Right renal pelvis (tissue), 4 donors: ENCODE data around the gene STX8. TPM values are rescaled to one million over a fixed set of nuclear protein-coding genes. Genes with fewer than 3 reads are reported as not detected.

ENCODE experiments used
- DNase-seq, 4 donors: peaks; one replicate each; pipeline ENCODE4 v3.0.0-alpha.2; 2013; ENCODE audit warnings: low read depth in 4 of 4, low spot score in 3 of 4, missing footprints in 1 of 4
- polyA plus RNA-seq, 4 donors: library from polyadenylated mRNA; unstranded; fragments of 120-200 nt; gene quantifications; one replicate each; pipeline ENCODE4 v1.2.1, GENCODE V29; 2013; ENCODE audit not compliant: insufficient read length in 4 of 4

The STX8 gene
- polyA plus RNA-seq, 4 donors = 64.2 to 66.9 (median 64.6) TPM

GRCh38 chr17:9219631-9220397 is 355.8 kb downstream of the STX8 start:
- no peak for DNase-seq

- DNase-seq = no peak
Measured at GRCh38 chr17:9218911-9219310, 356.7 kb downstream of the STX8 start.

DNA sequence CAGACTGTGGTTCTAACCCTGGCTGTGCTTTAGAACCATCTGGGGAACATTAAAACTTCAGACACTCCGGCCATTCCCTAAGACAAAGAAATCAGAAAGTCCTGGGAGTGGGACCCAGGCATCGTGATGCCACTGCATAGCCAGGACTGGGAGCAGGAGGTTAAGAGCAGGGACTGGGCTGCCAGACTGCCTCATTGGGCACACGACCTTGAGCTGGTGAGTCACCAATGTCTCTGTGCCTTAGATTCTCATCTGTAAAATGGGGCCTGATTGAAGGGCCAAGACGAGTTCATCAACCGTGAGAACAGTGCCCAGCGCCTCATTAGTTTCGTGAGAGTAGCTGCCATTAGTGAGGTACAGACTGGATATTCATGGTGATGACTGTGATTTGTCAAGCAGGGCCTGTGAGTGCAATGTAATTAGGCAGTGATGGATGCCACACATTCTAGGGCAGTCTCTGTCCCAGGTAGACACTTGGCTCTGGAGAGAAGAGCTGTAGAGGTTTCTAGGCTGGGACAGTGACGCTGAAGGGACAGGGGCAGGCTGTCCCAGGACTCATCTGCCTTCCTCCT is 357.5 kb downstream of the STX8 start:
- DNase-seq = no peak

DNA sequence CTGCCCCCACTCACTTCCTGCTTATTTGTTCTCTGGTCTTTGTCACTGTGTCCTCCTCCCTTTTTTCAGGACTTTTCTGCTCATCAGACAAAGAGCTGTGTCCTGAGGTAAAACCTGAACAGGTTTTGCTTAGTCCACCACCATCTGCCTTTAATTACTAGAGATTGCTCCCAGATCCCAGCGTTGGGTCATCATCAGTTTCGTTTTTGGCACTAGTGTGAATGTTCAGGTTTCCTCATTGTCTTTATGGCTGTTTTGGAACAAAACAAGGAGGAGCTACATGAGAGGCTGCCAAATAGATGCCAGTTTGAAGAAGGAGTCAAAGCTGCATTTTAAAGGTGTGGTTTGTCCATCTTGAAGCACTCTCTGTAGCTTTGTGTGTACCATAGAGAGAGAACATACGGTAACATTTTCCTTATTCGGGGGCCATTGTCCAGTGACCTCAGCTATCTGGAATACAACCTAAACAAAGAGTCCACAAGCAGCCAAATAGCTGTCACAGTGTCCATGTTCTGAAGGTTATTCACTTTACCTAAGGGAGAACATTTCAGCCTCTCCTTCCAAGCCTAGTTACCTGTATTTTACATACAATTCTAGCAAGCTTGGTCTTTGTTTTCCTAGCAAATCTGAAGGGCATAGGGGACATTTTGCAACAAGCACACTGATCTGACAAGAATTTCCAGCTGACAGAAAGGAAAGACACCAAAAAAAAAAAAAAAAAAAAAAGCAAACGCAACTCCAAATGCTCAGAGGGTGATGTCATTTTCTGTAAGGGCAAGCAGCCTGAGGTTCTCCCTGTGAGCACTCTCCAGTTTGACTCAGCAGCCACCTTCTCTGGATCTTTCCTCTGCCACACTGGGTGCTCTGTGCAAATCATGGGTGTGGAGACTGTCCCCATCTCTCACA is 358.2 kb downstream of the STX8 start:
- DNase-seq = no peak

DNA sequence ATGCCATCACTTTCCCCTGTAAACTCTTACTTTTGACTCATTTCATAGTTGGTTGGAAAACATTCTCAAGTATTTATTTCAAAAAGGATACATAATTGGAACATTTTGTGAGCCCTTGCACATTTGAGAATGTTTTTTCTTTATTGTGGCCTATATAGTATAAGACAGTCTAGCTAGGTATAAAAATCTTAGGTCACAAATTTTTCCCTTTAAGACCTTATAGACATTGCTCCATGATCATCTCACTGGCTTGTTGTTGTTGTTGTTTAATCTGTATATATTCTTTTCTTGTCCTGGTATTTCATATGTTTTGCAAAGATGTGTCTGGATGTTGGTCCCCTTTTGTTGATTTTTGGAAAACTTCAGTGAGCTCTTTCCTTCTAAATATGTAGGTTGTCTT is 360.2 kb downstream of the STX8 start:
- no peak for DNase-seq

- DNase-seq = no peak
Measured at GRCh38 chr17:9213303-9213640, 362.3 kb downstream of the STX8 start.

DNA sequence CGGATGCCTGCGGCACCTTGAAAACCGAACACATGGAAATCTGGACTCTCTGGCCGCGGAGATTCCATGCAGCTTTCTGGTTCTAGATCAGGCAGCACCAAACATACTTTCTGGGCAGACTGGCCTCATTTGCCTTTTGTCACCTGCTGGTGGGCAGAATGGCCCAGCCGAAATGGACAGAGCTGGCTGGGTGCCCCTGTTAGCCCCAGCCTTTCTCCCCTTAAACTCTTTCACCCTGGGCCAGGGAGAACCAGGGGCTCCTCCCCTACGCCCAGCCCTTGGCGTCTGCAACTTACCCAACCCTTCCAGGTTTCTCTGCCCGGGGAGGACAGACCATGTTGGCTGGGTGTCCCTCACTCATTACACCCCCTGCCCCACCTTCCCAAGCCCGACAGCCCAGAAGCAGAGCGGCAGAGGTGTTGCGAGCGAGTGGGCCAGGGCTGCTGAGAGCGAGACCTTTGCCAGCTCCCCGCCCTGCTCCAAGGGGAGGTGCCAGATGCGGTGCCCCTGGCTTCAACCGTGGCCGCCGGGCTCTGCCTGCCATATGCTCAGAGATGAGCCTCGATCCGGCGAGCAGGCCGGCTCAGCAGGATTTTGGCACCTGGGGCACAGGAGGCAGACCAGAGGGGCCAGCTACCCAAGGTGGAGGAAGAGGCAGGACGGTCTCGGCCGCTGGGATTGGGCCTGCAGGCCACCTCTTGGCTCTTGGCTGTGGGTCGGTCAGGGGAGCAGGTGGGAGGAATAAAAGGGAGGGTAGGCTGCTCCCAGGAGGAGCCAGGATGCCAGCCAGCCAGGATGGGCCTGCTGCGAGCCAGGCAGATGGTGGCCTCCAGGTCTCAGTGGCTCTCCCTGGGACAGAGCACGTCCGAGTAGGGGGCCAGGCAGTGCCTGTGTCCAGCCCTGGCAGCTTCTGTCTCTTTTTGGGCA is 363.0 kb downstream of the STX8 start:
- no peak for DNase-seq

- no peak for DNase-seq
Measured at GRCh38 chr17:9211133-9211765, 364.4 kb downstream of the STX8 start.

DNA sequence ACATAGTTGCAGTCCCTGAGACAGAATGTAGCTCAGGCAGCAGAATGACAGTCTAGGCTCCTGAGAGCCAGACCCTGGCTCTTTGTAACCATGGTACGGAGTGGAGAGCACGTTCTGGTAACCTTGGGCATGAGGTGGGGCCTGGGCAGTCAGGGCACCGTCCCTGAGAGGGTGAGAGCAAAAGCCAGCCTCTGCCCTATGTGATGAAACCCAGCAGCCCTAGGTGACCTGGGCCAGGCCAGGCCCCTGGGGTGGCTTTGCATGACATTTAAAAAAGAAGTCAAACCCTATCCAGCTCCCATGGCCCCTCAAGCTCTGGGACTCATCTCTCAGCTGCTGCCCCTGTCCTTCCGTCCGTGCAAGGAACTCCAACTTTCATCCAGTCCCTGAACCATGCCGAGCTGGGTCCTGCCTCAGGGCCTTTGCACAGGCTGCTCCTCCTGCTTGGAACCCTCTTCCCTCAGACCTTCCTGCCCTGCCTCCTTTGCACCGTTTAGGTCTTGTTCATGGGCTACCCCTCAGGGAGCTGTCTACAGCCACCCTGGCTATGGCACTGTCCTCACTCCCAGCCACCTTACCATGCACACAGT is 365.7 kb downstream of the STX8 start:
- DNase-seq = no peak

- DNase-seq = no peak
Measured at GRCh38 chr17:9209347-9209746, 366.3 kb downstream of the STX8 start.

- no peak for DNase-seq
Measured at GRCh38 chr17:9208381-9209105, 367.1 kb downstream of the STX8 start.

- peak in 2 of 4 donors; percentile 18 to 23 for DNase-seq
Measured at GRCh38 chr17:9206741-9207332, 368.8 kb downstream of the STX8 start.

DNA sequence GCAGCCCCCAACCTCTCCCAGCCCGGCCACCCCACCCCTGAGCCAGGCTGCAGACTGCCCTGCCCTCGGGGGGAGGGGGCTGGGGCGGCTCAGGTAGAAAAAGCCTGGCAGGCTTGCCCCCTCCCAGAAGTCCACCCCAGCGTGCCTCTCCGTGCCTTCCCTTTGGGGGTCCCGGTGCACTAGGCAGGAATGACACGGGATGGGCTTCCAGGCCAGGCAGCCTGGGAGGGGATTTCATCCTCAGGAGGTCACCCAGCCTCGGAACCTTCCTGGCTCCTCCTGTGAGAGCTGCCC is 369.3 kb downstream of the STX8 start:
- no peak for DNase-seq

DNA sequence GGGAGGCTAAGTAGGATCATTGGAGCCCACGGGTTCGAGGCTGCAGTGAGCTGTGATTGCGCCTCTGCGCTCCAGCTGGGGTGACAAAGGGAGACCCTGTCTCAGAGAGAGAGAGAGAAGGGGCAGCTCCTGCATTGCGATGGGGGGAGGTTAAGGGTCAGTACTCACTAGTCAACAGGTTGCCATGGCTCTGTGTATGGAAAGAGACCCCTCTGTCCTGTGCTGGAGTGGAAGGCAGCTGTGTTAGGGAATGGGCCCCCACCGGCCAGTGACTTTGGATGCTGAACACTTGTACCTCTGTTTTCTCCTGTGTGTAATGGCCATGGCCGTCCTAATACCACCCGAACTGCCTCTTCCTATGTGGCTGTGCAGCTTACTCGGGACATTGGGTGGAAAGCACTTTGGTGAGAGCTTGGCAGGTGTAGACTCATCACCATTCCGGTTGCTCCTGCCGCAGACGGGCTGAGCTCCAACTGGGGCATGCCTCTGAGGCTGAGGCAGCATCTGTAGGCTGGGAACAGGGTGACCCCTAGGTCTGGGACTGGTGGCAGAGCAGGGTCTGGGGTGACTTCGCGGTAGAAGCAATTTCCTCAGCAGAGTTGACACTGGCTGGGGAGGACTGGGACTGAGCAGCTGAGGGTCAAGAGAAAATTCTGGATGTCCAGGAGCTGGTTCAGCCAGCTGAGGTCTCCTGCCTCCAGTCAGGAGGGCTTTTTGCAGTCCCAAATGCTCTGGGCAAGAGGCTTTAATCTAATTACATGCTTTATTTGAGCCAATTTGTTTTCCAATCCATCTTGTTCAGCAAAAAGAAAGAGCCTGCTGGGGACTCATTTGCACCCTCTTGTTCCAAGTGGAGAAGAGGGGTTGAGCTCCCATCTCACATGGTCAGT is 369.9 kb downstream of the STX8 start:
- DNase-seq = no peak

DNA sequence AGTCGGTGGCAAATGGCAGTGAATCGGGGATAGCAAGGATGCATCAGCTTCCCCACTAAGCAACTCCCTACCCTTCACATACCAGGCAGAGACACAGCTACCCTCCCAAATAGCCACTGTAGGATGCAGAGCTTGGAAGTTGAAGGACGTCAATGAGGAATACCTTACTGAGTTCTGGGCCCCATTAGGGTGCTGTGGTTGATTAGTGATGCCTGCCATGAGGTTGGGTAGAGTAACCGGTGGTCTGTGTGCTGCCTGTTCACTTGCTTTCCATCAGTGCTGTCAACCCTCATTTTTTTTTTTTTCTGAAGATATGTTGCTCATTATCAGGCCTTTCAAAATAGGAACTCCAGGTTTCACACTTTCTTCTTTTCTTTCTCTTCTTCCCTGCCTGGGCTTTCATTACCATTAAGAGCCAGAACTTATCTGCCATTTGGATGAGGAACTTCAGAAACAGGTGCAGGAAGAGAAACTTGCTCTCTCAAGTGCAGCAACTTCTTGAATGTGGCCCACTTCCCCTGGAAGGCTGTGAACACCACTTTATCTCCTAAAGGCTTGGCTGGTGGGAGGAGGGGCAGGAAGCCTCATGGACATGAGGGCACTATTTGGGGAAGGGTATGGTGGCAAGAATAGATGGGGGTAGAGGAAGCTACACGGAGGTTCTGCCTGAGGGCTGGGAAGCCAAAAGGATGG is 370.8 kb downstream of the STX8 start:
- DNase-seq = no peak

DNA sequence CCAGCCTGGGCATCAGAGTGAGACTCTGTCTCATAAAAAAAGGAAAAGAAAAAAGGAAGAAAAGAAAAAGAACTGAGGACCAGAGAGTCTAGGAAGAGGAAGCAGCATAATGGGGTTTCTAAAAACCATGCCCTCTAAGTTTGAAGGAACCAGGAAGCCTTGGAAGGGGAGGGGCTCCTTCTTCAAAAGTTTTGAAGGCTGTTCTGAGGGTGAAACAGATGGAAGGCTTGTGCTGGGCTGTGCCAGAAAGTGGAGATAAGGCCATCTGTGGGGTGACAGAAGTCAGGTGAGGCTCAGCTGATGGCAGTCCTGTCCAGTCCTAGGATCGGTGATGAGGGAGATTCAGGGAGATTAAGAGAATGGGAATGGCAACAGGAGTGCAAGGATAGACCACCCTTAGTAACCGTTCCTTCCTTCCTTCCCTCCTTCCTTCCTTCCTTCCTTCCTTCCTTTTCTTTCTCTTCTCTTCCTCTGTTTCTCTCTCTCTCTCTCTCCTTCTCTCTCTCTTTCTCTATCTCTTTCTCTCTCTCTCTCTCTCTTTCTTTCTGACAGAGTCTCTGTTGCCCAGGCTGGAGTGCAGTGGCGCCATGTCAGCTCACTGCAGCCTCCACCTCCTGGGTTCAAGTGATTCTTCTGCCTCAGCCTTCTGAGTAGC is 371.7 kb downstream of the STX8 start:
- no peak for DNase-seq

GRCh38 chr17:9202532-9202931 is 373.1 kb downstream of the STX8 start:
- no peak for DNase-seq
